IMR-90 (cell line): Measurements from ENCODE around the gene ERMP1. TPM values are rescaled to one million over a fixed set of nuclear protein-coding genes. Genes with fewer than 3 reads are reported as not detected.

Experiments used
- ATAC-seq: fragments of 200-7000 bp; cut with Tn5 transposase; 2 replicates; pipeline ENCODE4 v1.9.1; 2020; ENCODE audit warnings: low read depth, mild to moderate bottlenecking, moderate library complexity
- Bru-seq: library from RNA; stranded (reverse); fragments of 400-500 nt; gene quantifications from one replicate; lab custom pipeline; 2021; lab: Mats Ljungman, UMichigan
- BruChase-seq, 2 experiments: library from RNA; stranded (reverse); fragments of 400-500 nt; gene quantifications; one replicate each; lab custom pipeline; 2021; lab: Mats Ljungman, UMichigan
- BruUV-seq: library from RNA; stranded (reverse); fragments of 400-500 nt; replicated peaks from 2 replicates; lab custom pipeline; 2021; lab: Mats Ljungman, UMichigan
- CTCF ChIA-PET: fragments of 300-600 bp; formaldehyde crosslinking; extraction: SDS; loops from one replicate; lab custom pipeline; 2021; ENCODE audit warnings: antibody characterized with exemption; lab: Yijun Ruan, JAX
- POLR2A ChIA-PET: fragments of 300-600 bp; sonication (Branson Sonifier 250); formaldehyde crosslinking; loops from one replicate; lab custom pipeline; 2022; ENCODE audit warnings: antibody characterized with exemption; ENCODE audit not compliant: unreplicated experiment; lab: Charles Lee
- DNase-seq: peaks from one replicate; pipeline ENCODE4 v3.0.0; 2013
- H2AFZ ChIP-seq: replicated peaks from 2 replicates; pipeline ENCODE3; 2013; ENCODE audit warnings: low read length, mild to moderate bottlenecking; ENCODE audit not compliant: poor library complexity
- H2AK5ac ChIP-seq: 2 replicates; pipeline ENCODE4 v1.6.1; 2013; ENCODE audit warnings: low read depth, low read length, inconsistent platforms
- H2AK9ac ChIP-seq: replicated peaks from 2 replicates; pipeline ENCODE3; 2013; ENCODE audit warnings: mild to moderate bottlenecking, low read depth, low read length, moderate library complexity; ENCODE audit not compliant: poor library complexity
- H2BK120ac ChIP-seq: 2 replicates; pipeline ENCODE4 v1.6.1; 2013; ENCODE audit warnings: low read depth, low read length, inconsistent platforms
- H2BK15ac ChIP-seq: 3 replicates; pipeline ENCODE4 v1.6.1; 2013; ENCODE audit warnings: low read depth, low read length, inconsistent platforms
- H2BK20ac ChIP-seq: 2 replicates; pipeline ENCODE4 v1.6.1; 2013; ENCODE audit warnings: low read depth, mild to moderate bottlenecking, inconsistent platforms, low read length, moderate library complexity
- H2BK5ac ChIP-seq: 2 replicates; pipeline ENCODE4 v1.6.1; 2013; ENCODE audit warnings: mild to moderate bottlenecking, low read depth, low read length, inconsistent platforms; ENCODE audit not compliant: poor library complexity, severe bottlenecking
- H3K14ac ChIP-seq: replicated peaks from 2 replicates; pipeline ENCODE4 v1.6.1; 2013; ENCODE audit warnings: low read depth, low read length, inconsistent platforms
- H3K18ac ChIP-seq: 2 replicates; pipeline ENCODE4 v1.6.1; 2013; ENCODE audit warnings: low read depth, low read length, control low read depth
- H3K23ac ChIP-seq: 2 replicates; pipeline ENCODE4 v1.6.1; 2013; ENCODE audit warnings: low read depth, low read length, inconsistent platforms
- H3K27ac ChIP-seq: 2 replicates; pipeline ENCODE4 v1.5.1; 2013; ENCODE audit warnings: mild to moderate bottlenecking, control low read depth, low read length; ENCODE audit not compliant: insufficient read depth
- H3K27me3 ChIP-seq: 2 replicates; pipeline ENCODE4 v1.6.1; 2013; ENCODE audit warnings: low read length; ENCODE audit not compliant: control insufficient read depth, insufficient read depth
- H3K36me3 ChIP-seq: 2 replicates; pipeline ENCODE4 v1.6.1; 2013; ENCODE audit warnings: low read length, mixed read lengths; ENCODE audit not compliant: control insufficient read depth, insufficient read depth
- H3K4ac ChIP-seq: 2 replicates; pipeline ENCODE4 v1.6.1; 2013; ENCODE audit warnings: low read depth, low read length, inconsistent platforms
- H3K4me1 ChIP-seq: 2 replicates; pipeline ENCODE4 v1.6.1; 2013; ENCODE audit warnings: low read length, mixed read lengths; ENCODE audit not compliant: control insufficient read depth, insufficient read depth
- H3K4me2 ChIP-seq: 2 replicates; pipeline ENCODE4 v1.6.1; 2013; ENCODE audit warnings: low read depth, mild to moderate bottlenecking, control low read depth, low read length, moderate library complexity
- H3K4me3 ChIP-seq: 2 replicates; pipeline ENCODE4 v1.5.1; 2013; ENCODE audit warnings: low read depth, mild to moderate bottlenecking, control low read depth, low read length, moderate library complexity; ENCODE audit not compliant: insufficient read depth
- H3K56ac ChIP-seq: 2 replicates; pipeline ENCODE4 v1.6.1; 2013; ENCODE audit warnings: low read length, inconsistent platforms; ENCODE audit not compliant: insufficient read depth; ENCODE audit errors: extremely low read depth
- H3K79me1 ChIP-seq, 2 experiments: 2 replicates each; pipeline ENCODE4 v1.6.1; 2013; ENCODE audit warnings: low read length in 2 of 2, inconsistent platforms in 1 of 2, low read depth in 1 of 2
- H3K9ac ChIP-seq: 2 replicates; pipeline ENCODE4 v1.6.1; 2013; ENCODE audit warnings: low read depth, low read length, control low read depth
- H3K9me1 ChIP-seq: 2 replicates; pipeline ENCODE4 v1.6.1; 2013; ENCODE audit warnings: low read length, inconsistent platforms; ENCODE audit not compliant: insufficient read depth
- H3K9me3 ChIP-seq: 2 replicates; pipeline ENCODE4 v1.6.1; 2013; ENCODE audit warnings: low read length; ENCODE audit not compliant: control insufficient read depth, insufficient read depth
- H4K20me1 ChIP-seq: 2 replicates; pipeline ENCODE4 v1.6.1; 2013; ENCODE audit warnings: low read length, inconsistent platforms; ENCODE audit not compliant: insufficient read depth
- H4K5ac ChIP-seq: 2 replicates; pipeline ENCODE4 v1.6.1; 2013; ENCODE audit warnings: mild to moderate bottlenecking, low read depth, low read length, control low read depth
- H4K8ac ChIP-seq, 2 experiments: 2 replicates each; pipeline ENCODE4 v1.6.1; 2013; ENCODE audit warnings: low read depth in 2 of 2, low read length in 2 of 2, control low read depth in 1 of 2, inconsistent platforms in 1 of 2
- H4K91ac ChIP-seq: 2 replicates; pipeline ENCODE4 v1.6.1; 2013; ENCODE audit warnings: low read depth, low read length, inconsistent platforms; ENCODE audit not compliant: insufficient read depth
- BHLHE40 ChIP-seq: fragments of 150-350 bp; IDR thresholded peaks from 2 replicates; pipeline ENCODE4 v1.6.1; 2016; ENCODE audit warnings: mild to moderate bottlenecking, low read depth, low read length
- CHD1 ChIP-seq: IDR thresholded peaks from 2 replicates; pipeline ENCODE4 v1.6.1; 2012; ENCODE audit warnings: low read depth, low read length, improper control_type of control experiment
- CTCF ChIP-seq: conservative IDR thresholded peaks from 2 replicates; pipeline ENCODE4 v1.5.1; 2012; ENCODE audit warnings: mild to moderate bottlenecking, low read depth, low read length, improper control_type of control experiment
- ELK1 ChIP-seq: fragments of 150-350 bp; IDR thresholded peaks from 2 replicates; pipeline ENCODE4 v1.6.1; 2016; ENCODE audit warnings: low read depth, mild to moderate bottlenecking, low read length, moderate library complexity, borderline replicate concordance
- FOS ChIP-seq: fragments of 150-350 bp; IDR thresholded peaks from 2 replicates; pipeline ENCODE4 v1.6.1; 2016; ENCODE audit warnings: low read depth, low read length
- MXI1 ChIP-seq: IDR thresholded peaks from 2 replicates; pipeline ENCODE4 v1.6.1; 2012; ENCODE audit warnings: low read depth, mild to moderate bottlenecking, low read length, moderate library complexity, borderline replicate concordance
- NFE2L2 ChIP-seq: fragments of 150-350 bp; IDR thresholded peaks from 2 replicates; pipeline ENCODE4 v1.6.1; 2016; ENCODE audit warnings: low read depth, mild to moderate bottlenecking, low read length
- POLR2A ChIP-seq: IDR thresholded peaks from 2 replicates; pipeline ENCODE4 v1.6.1; 2012; ENCODE audit warnings: mild to moderate bottlenecking, low read depth, low read length
- RAD21 ChIP-seq: IDR thresholded peaks from 2 replicates; pipeline ENCODE4 v1.6.1; 2012; ENCODE audit warnings: low read length, improper control_type of control experiment
- RCOR1 ChIP-seq: IDR thresholded peaks from 2 replicates; pipeline ENCODE4 v1.6.1; 2012; ENCODE audit warnings: mild to moderate bottlenecking, low read length, improper control_type of control experiment; ENCODE audit not compliant: insufficient replicate concordance
- RFX5 ChIP-seq: IDR thresholded peaks from 2 replicates; pipeline ENCODE4 v1.8.0; 2012; ENCODE audit warnings: low read depth, mild to moderate bottlenecking, low read length, moderate library complexity
- SMC3 ChIP-seq: fragments of 150-350 bp; IDR thresholded peaks from 2 replicates; pipeline ENCODE4 v1.6.1; 2016; ENCODE audit warnings: low read depth, mild to moderate bottlenecking, antibody characterized with exemption, low read length, moderate library complexity
- WGBS, 2 experiments: methylation state at CpG; one replicate each; pipeline versions ENCODE4 v1.1.5 to v1.1.7; 2013; ENCODE audit warnings: missing lambda C conversion rate in 2 of 2; ENCODE audit not compliant: insufficient read length in 1 of 2; ENCODE audit errors: extremely low coverage in 2 of 2; 5-methylcytosine and 5-hydroxymethylcytosine counted together
- dilution Hi-C: fragments of 300-500 bp; cut with HindIII; formaldehyde crosslinking; loops from one replicate; pipeline ENCODE4 v1.14.3; 2018; ENCODE audit warnings: low sequenced_read_pairs; ENCODE audit not compliant: unreplicated experiment
- in situ Hi-C: fragments of 300-500 bp; cut with MboI; formaldehyde crosslinking; loops from 3 replicates; pipeline ENCODE4 v1.14.3; 2019; ENCODE audit warnings: low sequenced_read_pairs, inconsistent platforms, mixed read lengths
- intact Hi-C: fragments of 100-400 bp; cut with micrococcal nuclease; formaldehyde crosslinking; loops from 2 replicates; pipeline ENCODE4 v1.10.0; 2022
- long read RNA-seq: library from polyadenylated mRNA; unstranded; transcript quantifications from one replicate; pipeline ENCODE4 v2.0.0, GENCODE V29; 2021; ENCODE audit not compliant: unreplicated experiment
- polyA plus RNA-seq, 3 experiments: library from polyadenylated mRNA; depleted of rRNA; stranded (reverse); fragments of >200 nt; gene quantifications; 2 replicates each; pipeline ENCODE4 v1.2.3, GENCODE V29; 2012; ENCODE audit warnings: low replicate concordance in 1 of 3
- total RNA-seq: library from RNA; depleted of rRNA; stranded (reverse); fragments of >200 nt; gene quantifications from 2 replicates; pipeline ENCODE4 v1.2.3, GENCODE V29; 2012; rRNA removed

The ERMP1 gene
- total RNA-seq (4.7 and 5.0 TPM in 2 replicates), polyA plus RNA-seq (2012; rRNA removed) (1.6 and 2.2 TPM in 2 replicates), Bru-seq, nascent RNA (percentile 51 among the genes with signal in this experiment), BruChase-seq, experiment 1, labeled RNA remaining after a 6-hour chase (percentile 48 among the genes with signal in this experiment), BruChase-seq, experiment 2, labeled RNA remaining after a 2-hour chase (percentile 48 among the genes with signal in this experiment)
- 1.3 TPM in 2 replicates for polyA plus RNA-seq (2012; cell fraction: cytosol; rRNA removed)
- polyA plus RNA-seq (2012; cell fraction: nucleus; rRNA removed; ENCODE audit: low replicate concordance): 0.72 and 2.1 TPM in 2 replicates
- long read RNA-seq, full-length matches to known transcripts: 13 of 23 reads
- long read RNA-seq, partial matches to known transcripts: 2 of 23 reads
- long read RNA-seq, other reads (novel, unspliced or antisense): 8 of 23 reads

GRCh38 chr9:5832538-5833529 is at the start of gene ERMP1:
ERMP1 (minus strand) TSS chr9:5833117; CDS start chr9:5833027, 90 bp downstream.
- 0 out of 2 replicates have a peak within 1 kb of the TSS, but pooled peaks have one; percentile 46 for H3K23ac ChIP-seq
- H3K27ac ChIP-seq: no peak within 1 kb of the TSS; the same call in 1 of the 2 replicates
- no peak within 1 kb of the TSS for H2BK15ac ChIP-seq
- H3K9ac ChIP-seq: peak within 1 kb of the TSS; percentile 47
- dilution Hi-C loops: no loop called here
- ATAC-seq (peak; percentile 97), DNase-seq (peak; percentile 74)
- WGBS, 2 experiments: 1% methylated on average over 57 of the region's 95 CpGs; no CpG with 5 or more reads in 1 of the 2 experiments
- no peak within 1 kb of the TSS for H3K56ac ChIP-seq
- peak within 1 kb of the TSS; percentile 30; the same call in 1 of the 2 replicates for H2BK120ac ChIP-seq
- intact Hi-C loops: no loop called here
- peak within 1 kb of the TSS; percentile 65; the same call in 1 of the 2 replicates for H3K14ac ChIP-seq
- H2AK9ac ChIP-seq: peak within 1 kb of the TSS; percentile 74
- H4K8ac ChIP-seq: peak within 1 kb of the TSS in 1 of 2 experiments; percentile 59; a peak in 1 of 4 replicates
- no TSS peak for BruUV-seq
- peaks cover 5% of the 10 kb centered on the region for H3K27me3 ChIP-seq
- no peak within 1 kb of the TSS for H2BK5ac ChIP-seq
- in situ Hi-C loops: no loop called here
- no peaks in the 10 kb centered on the region; the same call in 1 of the 2 replicates for H3K36me3 ChIP-seq
- H3K4me1 ChIP-seq: no peaks in the 10 kb centered on the region
- peak within 1 kb of the TSS; percentile 97 for H2AFZ ChIP-seq
- H3K79me1 ChIP-seq: no peaks in the 10 kb centered on the region
- H4K20me1 ChIP-seq: no peaks in the 10 kb centered on the region
- H3K4me2 ChIP-seq: peak within 1 kb of the TSS; percentile 76
- H3K9me3 ChIP-seq: no peaks in the 10 kb centered on the region
- peak within 1 kb of the TSS; percentile 68 for H3K4me3 ChIP-seq
- no peak within 1 kb of the TSS for H2AK5ac ChIP-seq
- no peak within 1 kb of the TSS for H4K91ac ChIP-seq
- ChIA-PET POLR2A (no interaction called here), CTCF (interaction anchor here (0.5 to 3.1 kb wide), 14 partner anchors 10 to 352 kb away, joined by 3 to 21 read pairs (median 4); no protein-coding TSS in a partner anchor)
- H3K4ac ChIP-seq: no peak within 1 kb of the TSS
- no peak within 1 kb of the TSS for H2BK20ac ChIP-seq
- H3K9me1 ChIP-seq: no peaks in the 10 kb centered on the region
- H4K5ac ChIP-seq: no peak within 1 kb of the TSS
- H3K18ac ChIP-seq: no peak within 1 kb of the TSS
- TF ChIP-seq CHD1 (no peak), SMC3 (no peak), RAD21 (peak; percentile 59), ELK1 (no peak), RFX5 (no peak), MXI1 (no peak), NFE2L2 (no peak), RCOR1 (peak; percentile 15), CTCF (peak; percentile 89), BHLHE40 (peak; percentile 23; the same call in 1 of the 2 replicates), POLR2A (no peak), FOS (no peak)
